Adipocyte (in vitro differentiated cells): Measurements from ENCODE around the gene PKD1.
A peak's percentile ranks its signal among the peaks of the same experiment; 100 is the strongest.

Experiments
- DNase-seq: peaks from one replicate; pipeline ENCODE4 v3.0.0-alpha.2; 2015; ENCODE audit warnings: low read depth
- H3K27me3 ChIP-seq: replicated peaks from 2 replicates; pipeline ENCODE4 v1.7.0; 2013; ENCODE audit warnings: mild to moderate bottlenecking, low read length, moderate library complexity; ENCODE audit not compliant: control insufficient read depth, insufficient read depth
- H3K36me3 ChIP-seq: 2 replicates; pipeline ENCODE4 v1.7.0; 2013; ENCODE audit warnings: low read length, mild to moderate bottlenecking, moderate library complexity; ENCODE audit not compliant: control insufficient read depth, insufficient read depth, severe bottlenecking
- H3K4me1 ChIP-seq: 2 replicates; pipeline ENCODE4 v1.7.0; 2013; ENCODE audit warnings: mild to moderate bottlenecking, low read length, moderate library complexity; ENCODE audit not compliant: control insufficient read depth, insufficient read depth
- H3K4me3 ChIP-seq: 2 replicates; pipeline ENCODE4 v1.7.0; 2013; ENCODE audit warnings: mild to moderate bottlenecking, low read length, moderate library complexity
- H3K9ac ChIP-seq: 2 replicates; pipeline ENCODE4 v1.7.0; 2013; ENCODE audit warnings: mild to moderate bottlenecking, low read length, moderate library complexity
- H3K9me3 ChIP-seq: 2 replicates; pipeline ENCODE4 v1.7.0; 2013; ENCODE audit warnings: mild to moderate bottlenecking, low read length, moderate library complexity; ENCODE audit not compliant: control insufficient read depth

Gene PKD1

GRCh38 chr16:2096853-2097595 is 38.7 kb downstream of the PKD1 start:
- Histone ChIP-seq H3K9me3 (no peaks in the 10 kb centered on the region), H3K4me1 (no peaks in the 10 kb centered on the region), H3K36me3 (peaks cover 72% of the 10 kb centered on the region), H3K9ac (no peak overlapping the region), H3K27me3 (no peaks in the 10 kb centered on the region), H3K4me3 (no peak overlapping the region)
- DNase-seq: no peak

GRCh38 chr16:2095918-2096582 is 39.6 kb downstream of the PKD1 start:
- peaks cover 78% of the 10 kb centered on the region for H3K36me3 ChIP-seq
- no peaks in the 10 kb centered on the region for H3K27me3 ChIP-seq
- H3K9ac ChIP-seq: no peak overlapping the region
- H3K4me3 ChIP-seq: no peak overlapping the region
- H3K9me3 ChIP-seq: no peaks in the 10 kb centered on the region
- H3K4me1 ChIP-seq: no peaks in the 10 kb centered on the region
- DNase-seq: no peak

DNA sequence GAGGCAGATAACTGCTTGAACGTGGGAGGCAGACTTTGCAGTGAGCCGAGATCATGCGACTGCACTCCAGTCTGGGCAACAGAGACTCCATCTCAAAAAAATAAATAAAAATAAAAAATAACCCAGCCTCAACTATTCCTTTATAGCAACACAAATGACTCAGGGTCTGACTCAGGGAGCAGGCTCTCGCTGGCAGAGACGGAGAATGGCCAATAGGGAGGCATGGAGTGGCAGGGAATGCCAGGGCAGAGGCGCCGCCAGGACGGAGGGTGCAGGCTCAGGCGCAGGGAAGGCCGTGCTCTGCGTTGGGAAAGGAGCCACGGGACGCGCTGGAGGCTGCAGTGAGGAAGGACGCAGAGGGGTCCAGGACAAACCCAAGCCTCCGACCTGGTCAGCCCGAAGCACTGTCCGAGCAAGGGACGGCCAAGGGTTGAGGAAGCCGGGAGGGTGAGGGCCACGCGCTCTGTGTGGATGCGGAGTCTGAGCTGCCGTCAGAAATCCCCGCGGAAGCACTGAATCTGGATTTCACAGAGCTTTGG is 40.3 kb downstream of the PKD1 start:
- Histone ChIP-seq H3K36me3 (peaks cover 77% of the 10 kb centered on the region), H3K9me3 (no peaks in the 10 kb centered on the region), H3K27me3 (no peaks in the 10 kb centered on the region), H3K9ac (no peak overlapping the region), H3K4me3 (no peak overlapping the region), H3K4me1 (no peaks in the 10 kb centered on the region)
- DNase-seq: no peak

- Histone ChIP-seq H3K36me3 (peaks cover 82% of the 10 kb centered on the region), H3K9me3 (no peaks in the 10 kb centered on the region), H3K4me3 (no peak overlapping the region), H3K9ac (no peak overlapping the region), H3K4me1 (no peaks in the 10 kb centered on the region), H3K27me3 (no peaks in the 10 kb centered on the region)
- DNase-seq: no peak
Measured at GRCh38 chr16:2093793-2094192, 41.9 kb downstream of the PKD1 start.

DNA sequence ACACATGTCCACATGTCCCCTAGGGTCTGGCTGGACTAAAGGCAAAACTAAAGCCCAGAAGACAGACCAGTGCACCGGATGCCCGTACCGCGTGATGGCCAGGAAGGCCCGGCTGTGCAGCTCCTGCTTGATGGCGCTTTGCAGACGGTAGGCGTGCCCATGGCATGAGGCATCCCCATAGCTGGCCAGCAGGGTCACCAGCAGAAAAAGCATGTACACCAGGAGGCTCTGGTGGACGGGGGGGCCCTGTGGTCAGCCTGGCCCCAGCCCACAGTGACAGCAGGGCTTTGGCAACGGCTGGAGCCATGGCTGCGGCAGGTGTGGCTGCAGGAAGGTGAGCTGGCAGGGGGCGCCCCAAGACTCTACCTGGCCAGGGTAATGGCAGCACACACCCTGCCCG is 42.8 kb downstream of the PKD1 start:
- H3K36me3 ChIP-seq: peaks cover 90% of the 10 kb centered on the region

DNA sequence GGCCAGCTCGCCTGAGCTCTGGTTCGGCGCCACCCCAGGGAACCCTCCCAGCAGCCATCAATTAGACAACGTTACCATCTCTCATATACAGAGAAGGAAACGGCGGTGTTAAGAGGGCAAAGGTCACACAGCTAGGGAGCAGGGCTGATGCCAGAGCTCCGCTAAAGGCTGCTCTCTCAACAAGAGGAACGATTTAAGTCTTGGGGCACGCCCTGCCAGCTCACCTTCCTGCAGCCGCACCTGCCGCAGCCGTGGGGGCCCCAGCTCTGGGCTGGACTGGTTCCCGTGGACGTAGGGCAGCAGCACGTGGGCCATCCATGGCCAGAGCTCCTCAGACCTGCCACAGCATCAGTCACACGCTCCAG is 43.5 kb downstream of the PKD1 start:
- peaks cover 85% of the 10 kb centered on the region for H3K36me3 ChIP-seq

More for the DNA sequence above, 42.8 kb downstream of the PKD1 start:
- no peaks in the 10 kb centered on the region for H3K4me1 ChIP-seq
- H3K27me3 ChIP-seq: no peaks in the 10 kb centered on the region
- H3K9me3 ChIP-seq: no peaks in the 10 kb centered on the region
- no peak overlapping the region for H3K9ac ChIP-seq
- DNase-seq: no peak
- H3K4me3 ChIP-seq: no peak overlapping the region

DNA sequence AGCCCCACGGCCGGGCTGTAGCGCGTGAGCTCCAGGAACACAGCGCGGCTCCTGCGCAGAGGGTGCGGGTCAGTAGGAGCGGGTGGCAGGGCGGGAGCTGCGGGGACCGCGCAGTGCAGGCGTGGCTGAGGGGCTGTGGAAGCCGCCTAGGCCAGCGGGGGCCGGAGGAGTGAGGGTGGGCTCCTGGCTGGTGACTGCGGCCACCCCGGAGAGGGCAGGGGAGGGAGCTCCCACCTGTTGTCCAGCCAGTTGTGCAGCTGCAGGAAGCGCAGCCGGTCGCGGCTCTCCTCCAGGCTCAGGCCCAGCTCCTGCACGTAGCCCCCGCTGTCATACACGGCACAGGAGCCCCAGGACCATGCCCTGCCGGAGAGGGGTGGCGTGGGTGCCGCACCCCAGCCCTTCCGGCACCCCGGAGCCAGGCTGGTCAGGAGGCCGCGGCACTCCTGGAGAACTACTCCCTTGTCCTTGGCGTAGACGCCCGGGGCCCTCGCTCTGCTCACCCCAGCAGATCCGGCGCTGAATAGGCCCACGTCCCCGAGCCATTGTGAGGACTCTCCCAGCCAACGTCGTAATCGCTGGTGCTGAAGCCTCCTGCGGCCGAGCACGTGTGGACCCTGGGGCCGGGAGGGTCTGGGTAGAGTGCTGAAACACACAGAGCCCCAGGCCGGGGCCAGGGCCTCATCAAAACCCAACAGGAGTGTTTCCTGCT is 44.0 kb downstream of the PKD1 start:
- no peaks in the 10 kb centered on the region for H3K9me3 ChIP-seq
- no peaks in the 10 kb centered on the region for H3K4me1 ChIP-seq
- no peak overlapping the region for H3K4me3 ChIP-seq
- H3K27me3 ChIP-seq: no peaks in the 10 kb centered on the region
- H3K36me3 ChIP-seq: peaks cover 81% of the 10 kb centered on the region
- no peak for DNase-seq
- H3K9ac ChIP-seq: no peak overlapping the region

More for the DNA sequence above, 43.5 kb downstream of the PKD1 start:
- Histone ChIP-seq H3K9ac (no peak overlapping the region), H3K4me3 (no peak overlapping the region), H3K27me3 (no peaks in the 10 kb centered on the region), H3K4me1 (no peaks in the 10 kb centered on the region), H3K9me3 (no peaks in the 10 kb centered on the region)
- DNase-seq: no peak

- Histone ChIP-seq H3K36me3 (peaks cover 82% of the 10 kb centered on the region), H3K9me3 (no peaks in the 10 kb centered on the region), H3K4me1 (no peaks in the 10 kb centered on the region), H3K27me3 (no peaks in the 10 kb centered on the region), H3K9ac (no peak overlapping the region), H3K4me3 (no peak overlapping the region)
- DNase-seq: peak; percentile 71
Measured at GRCh38 chr16:2090777-2091546, 44.7 kb downstream of the PKD1 start.

- H3K27me3 ChIP-seq: no peaks in the 10 kb centered on the region
- no peaks in the 10 kb centered on the region for H3K4me1 ChIP-seq
- DNase-seq: no peak
- H3K36me3 ChIP-seq: peaks cover 76% of the 10 kb centered on the region
- H3K9me3 ChIP-seq: no peaks in the 10 kb centered on the region
- no peak overlapping the region for H3K9ac ChIP-seq
- no peak overlapping the region for H3K4me3 ChIP-seq
Measured at GRCh38 chr16:2090481-2090776, 45.3 kb downstream of the PKD1 start.

DNA sequence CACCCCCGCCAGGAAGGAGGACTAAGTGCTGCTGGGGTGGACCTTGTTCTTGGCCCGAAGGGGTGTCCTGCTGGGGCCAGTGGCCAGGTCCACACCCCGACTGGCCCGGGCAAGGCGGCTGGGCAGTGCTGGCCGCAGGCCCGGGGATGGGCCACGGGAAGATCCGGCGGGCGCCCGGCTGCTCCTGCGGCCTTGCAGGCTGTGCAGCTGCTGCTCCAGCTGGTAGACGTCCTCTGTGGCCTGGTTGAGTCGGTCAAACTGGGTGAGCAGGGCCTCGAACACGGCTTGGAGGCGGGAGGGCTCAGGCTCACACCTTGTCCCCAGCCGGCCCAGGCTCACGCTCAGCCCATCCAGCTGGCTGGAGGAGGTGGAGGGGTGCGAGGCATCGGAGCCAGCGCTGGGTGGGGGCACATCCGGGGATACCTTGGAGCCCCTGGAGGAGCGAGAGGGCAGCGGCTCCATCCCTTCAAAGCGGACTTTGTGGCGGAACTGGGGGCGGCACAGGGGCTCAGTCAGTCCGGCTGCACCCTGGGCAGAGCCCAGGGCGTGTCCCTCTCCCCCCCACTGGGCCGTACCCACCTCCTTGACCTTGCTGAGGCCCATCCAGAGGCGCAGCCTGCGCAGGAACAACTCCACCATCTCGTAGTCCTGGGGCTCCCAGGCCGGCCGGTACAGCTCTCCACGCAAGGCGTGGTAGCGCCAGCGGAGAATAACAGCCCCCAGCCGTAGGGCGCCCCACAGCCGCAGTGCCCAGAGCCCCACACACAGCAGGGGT is 45.8 kb downstream of the PKD1 start:
- Histone ChIP-seq H3K9me3 (no peaks in the 10 kb centered on the region), H3K27me3 (no peaks in the 10 kb centered on the region), H3K4me1 (no peaks in the 10 kb centered on the region), H3K4me3 (no peak overlapping the region), H3K36me3 (peaks cover 71% of the 10 kb centered on the region), H3K9ac (no peak overlapping the region)
- no peak for DNase-seq
